Activated naive CD4-positive, alpha-beta T cell treated with anti-CD3 and anti-CD28 coated beads for 36 hours (primary cell): ENCODE measurements around the gene OPN1LW. TPM values are rescaled to one million over a fixed set of nuclear protein-coding genes. Genes with fewer than 3 reads are reported as not detected.
"Not testable (repeated sequence)": the region's sequence is repeated elsewhere in the genome, so short reads cannot be mapped to it uniquely, and the experiment has no call there.

Experiments
- CTCF ChIA-PET: fragments of 350-600 bp; sonication (Branson Sonifier 250); formaldehyde crosslinking; loops from one replicate; lab custom pipeline; 2021; ENCODE audit warnings: antibody characterized with exemption; lab: Charles Lee
- DNase-seq: peaks from one replicate; pipeline ENCODE4 v3.0.0-alpha.2; 2020
- H3K27ac Mint-ChIP-seq: one replicate; pipeline ENCODE4 v1.8.0; 2021; ENCODE audit warnings: mild to moderate bottlenecking, mixed read lengths
- H3K27me3 Mint-ChIP-seq: one replicate; pipeline ENCODE4 v1.8.0; 2021; ENCODE audit warnings: low read depth, mixed read lengths
- H3K36me3 Mint-ChIP-seq: one replicate; pipeline ENCODE4 v1.8.0; 2021; ENCODE audit warnings: low read depth, mixed read lengths
- H3K4me1 Mint-ChIP-seq: one replicate; pipeline ENCODE4 v1.8.0; 2021; ENCODE audit warnings: low read depth, mixed read lengths
- H3K4me3 Mint-ChIP-seq: one replicate; pipeline ENCODE4 v1.8.0; 2021; ENCODE audit warnings: mild to moderate bottlenecking, moderate library complexity, mixed read lengths
- H3K9me3 Mint-ChIP-seq: one replicate; pipeline ENCODE4 v1.8.0; 2021; ENCODE audit warnings: mixed read lengths
- intact Hi-C: fragments of 100-400 bp; cut with micrococcal nuclease; formaldehyde crosslinking; loops from one replicate; pipeline ENCODE4 v1.15.1; 2023
- total RNA-seq, 2 experiments: library from RNA; stranded (reverse); gene quantifications; one replicate each; pipeline ENCODE4 v1.2.3, GENCODE V29; 2021

The OPN1LW gene
- not detected for total RNA-seq

- H3K27ac Mint-ChIP-seq, H3K4me1 Mint-ChIP-seq, H3K36me3 Mint-ChIP-seq, H3K27me3 Mint-ChIP-seq, H3K4me3 Mint-ChIP-seq, DNase-seq, H3K9me3 Mint-ChIP-seq, intact Hi-C loops: not testable (repeated sequence)
- CTCF ChIA-PET = interaction anchor here (1.0 kb wide), 1 partner anchor 22 kb away, joined by 3 read pairs; no protein-coding TSS in a partner anchor
Measured at GRCh38 chrX:154144010-154144409, at the start of gene OPN1LW. TSS of gene OPN1LW (plus strand) at chrX:154144243. CDS start at chrX:154144284, 41 bp downstream.

GRCh38 chrX:154094833-154095232, 49.2 kb upstream of the OPN1LW start:
- H3K27me3 Mint-ChIP-seq = no peaks in the 10 kb centered on the region
- H3K9me3 Mint-ChIP-seq = no peaks in the 10 kb centered on the region
- CTCF ChIA-PET = interaction anchor here (1.3 to 1.7 kb wide), 2 partner anchors 11 to 42 kb away, joined by 4 to 5 read pairs; no protein-coding TSS in a partner anchor
- intact Hi-C loops = loop anchor here (5.0 to 10.0 kb wide), 5 partner anchors 53 to 760 kb away; partner anchors contain the start of genes FLNA, RPL10 and ZNF275
- H3K27ac Mint-ChIP-seq = peak overlapping the region; percentile 51
- H3K36me3 Mint-ChIP-seq = peaks cover 11% of the 10 kb centered on the region
- peaks cover 61% of the 10 kb centered on the region for H3K4me1 Mint-ChIP-seq
- DNase-seq = no peak
- peak overlapping the region; percentile 89 for H3K4me3 Mint-ChIP-seq

- no peaks in the 10 kb centered on the region for H3K9me3 Mint-ChIP-seq
- CTCF ChIA-PET = interaction anchor here (1.3 kb wide), 1 partner anchor 41 kb away, joined by 5 read pairs; no protein-coding TSS in a partner anchor
Measured at GRCh38 chrX:154096140-154097002, 47.7 kb upstream of the OPN1LW start.

GRCh38 chrX:154097003-154097588, 46.9 kb upstream of the OPN1LW start:
- Mint-ChIP-seq H3K4me3 (peak overlapping the region; percentile 89), H3K27ac (peak overlapping the region; percentile 94), H3K9me3 (no peaks in the 10 kb centered on the region), H3K4me1 (peaks cover 52% of the 10 kb centered on the region), H3K27me3 (no peaks in the 10 kb centered on the region), H3K36me3 (peaks cover 4% of the 10 kb centered on the region)
- intact Hi-C loops = loop anchor here (1.0 to 10.0 kb wide), 8 partner anchors 39 to 762 kb away; partner anchors contain the start of genes FLNA, RPL10, TMEM187 and ZNF275
- CTCF ChIA-PET = no interaction called here
- DNase-seq = peak; percentile 56

More at GRCh38 chrX:154096140-154097002, 47.7 kb upstream of the OPN1LW start:
- Mint-ChIP-seq H3K4me1 (peaks cover 57% of the 10 kb centered on the region), H3K4me3 (peak overlapping the region; percentile 89), H3K36me3 (peaks cover 4% of the 10 kb centered on the region), H3K27me3 (no peaks in the 10 kb centered on the region), H3K27ac (peak overlapping the region; percentile 94)
- intact Hi-C loops = loop anchor here (1.0 to 10.0 kb wide), 8 partner anchors 40 to 762 kb away; partner anchors contain the start of genes FLNA, RPL10, TMEM187 and ZNF275
- DNase-seq = peak; percentile 40

GRCh38 chrX:154097589-154098541, 46.2 kb upstream of the OPN1LW start, which contains the start of gene MECP2:
TSS of gene MECP2 (minus strand) at chrX:154097717.
- intact Hi-C loops = loop anchor here (1.0 to 10.0 kb wide), 8 partner anchors 38 to 763 kb away; partner anchors contain the start of genes FLNA, RPL10, TMEM187 and ZNF275
- DNase-seq = peak; percentile 94
- Mint-ChIP-seq H3K27ac (peak within 1 kb of the TSS; percentile 94), H3K4me3 (peak within 1 kb of the TSS; percentile 89), H3K9me3 (no peaks in the 10 kb centered on the region), H3K27me3 (no peaks in the 10 kb centered on the region), H3K36me3 (peaks cover 4% of the 10 kb centered on the region), H3K4me1 (peaks cover 44% of the 10 kb centered on the region)
- CTCF ChIA-PET = no interaction called here

- intact Hi-C loops = loop anchor here (5.0 to 10.0 kb wide), 5 partner anchors 56 to 764 kb away; partner anchors contain the start of genes FLNA, RPL10 and ZNF275
- DNase-seq = no peak
- Mint-ChIP-seq H3K4me3 (peak overlapping the region; percentile 79), H3K9me3 (no peaks in the 10 kb centered on the region), H3K36me3 (peaks cover 4% of the 10 kb centered on the region), H3K27me3 (no peaks in the 10 kb centered on the region), H3K4me1 (peaks cover 40% of the 10 kb centered on the region), H3K27ac (no peak overlapping the region)
- CTCF ChIA-PET = no interaction called here
Measured at GRCh38 chrX:154098551-154098950, 45.5 kb upstream of the OPN1LW start.

- no peak overlapping the region for H3K4me3 Mint-ChIP-seq
- peaks cover 12% of the 10 kb centered on the region for H3K4me1 Mint-ChIP-seq
- CTCF ChIA-PET = no interaction called here
- no peaks in the 10 kb centered on the region for H3K27me3 Mint-ChIP-seq
- H3K36me3 Mint-ChIP-seq = no peaks in the 10 kb centered on the region
- intact Hi-C loops = no loop called here
- no peaks in the 10 kb centered on the region for H3K9me3 Mint-ChIP-seq
- no peak for DNase-seq
- no peak overlapping the region for H3K27ac Mint-ChIP-seq
Measured at GRCh38 chrX:154113729-154114128, 30.3 kb upstream of the OPN1LW start.

- H3K4me1 Mint-ChIP-seq = peaks cover 12% of the 10 kb centered on the region
- CTCF ChIA-PET = no interaction called here
- intact Hi-C loops = no loop called here
- H3K36me3 Mint-ChIP-seq = no peaks in the 10 kb centered on the region
- H3K27me3 Mint-ChIP-seq = no peaks in the 10 kb centered on the region
- H3K27ac Mint-ChIP-seq = peak overlapping the region; percentile 47
- peak overlapping the region; percentile 41 for H3K4me3 Mint-ChIP-seq
- H3K9me3 Mint-ChIP-seq = no peaks in the 10 kb centered on the region
- DNase-seq = no peak
Measured at GRCh38 chrX:154114652-154115051, 29.4 kb upstream of the OPN1LW start.

GRCh38 chrX:154115071-154115470, 29.0 kb upstream of the OPN1LW start:
- no peak for DNase-seq
- no peaks in the 10 kb centered on the region for H3K36me3 Mint-ChIP-seq
- intact Hi-C loops = no loop called here
- H3K27me3 Mint-ChIP-seq = no peaks in the 10 kb centered on the region
- no peaks in the 10 kb centered on the region for H3K9me3 Mint-ChIP-seq
- peak overlapping the region; percentile 41 for H3K4me3 Mint-ChIP-seq
- CTCF ChIA-PET = no interaction called here
- H3K27ac Mint-ChIP-seq = peak overlapping the region; percentile 47
- H3K4me1 Mint-ChIP-seq = peaks cover 12% of the 10 kb centered on the region

GRCh38 chrX:154115750-154116149, 28.3 kb upstream of the OPN1LW start:
- H3K36me3 Mint-ChIP-seq = no peaks in the 10 kb centered on the region
- H3K9me3 Mint-ChIP-seq = no peaks in the 10 kb centered on the region
- H3K4me3 Mint-ChIP-seq = no peak overlapping the region
- CTCF ChIA-PET = no interaction called here
- DNase-seq = no peak
- intact Hi-C loops = no loop called here
- no peaks in the 10 kb centered on the region for H3K27me3 Mint-ChIP-seq
- H3K27ac Mint-ChIP-seq = no peak overlapping the region
- peaks cover 12% of the 10 kb centered on the region for H3K4me1 Mint-ChIP-seq

GRCh38 chrX:154116426-154117211, 27.4 kb upstream of the OPN1LW start:
- H3K27me3 Mint-ChIP-seq = no peaks in the 10 kb centered on the region
- H3K27ac Mint-ChIP-seq = no peak overlapping the region
- no peaks in the 10 kb centered on the region for H3K36me3 Mint-ChIP-seq
- CTCF ChIA-PET = interaction anchor here (0.7 kb wide), 1 partner anchor 418 kb away, joined by 3 read pairs; no protein-coding TSS in a partner anchor
- no peaks in the 10 kb centered on the region for H3K9me3 Mint-ChIP-seq
- no peak for DNase-seq
- H3K4me3 Mint-ChIP-seq = no peak overlapping the region
- H3K4me1 Mint-ChIP-seq = peaks cover 9% of the 10 kb centered on the region
- intact Hi-C loops = no loop called here
